Panc1 (cell line): ENCODE results near the gene MYO1B. TPM values are rescaled to one million over a fixed set of nuclear protein-coding genes. Genes with fewer than 3 reads are reported as not detected.

Source experiments
- ATAC-seq: fragments of 200-7000 bp; cut with Tn5 transposase; 2 replicates; pipeline ENCODE4 v1.9.1; 2020; ENCODE audit warnings: mild to moderate bottlenecking, moderate library complexity
- BruUV-seq: library from RNA; stranded (reverse); fragments of 400-500 nt; replicated peaks from 2 replicates; lab custom pipeline; 2021; lab: Mats Ljungman, UMichigan
- CTCF ChIA-PET: fragments of 300-600 bp; sonication (Branson Sonifier 250); formaldehyde crosslinking; loops from one replicate; lab custom pipeline; 2022; ENCODE audit warnings: antibody characterized with exemption; lab: Charles Lee
- POLR2A ChIA-PET: fragments of 300-600 bp; sonication (Branson Sonifier 250); formaldehyde crosslinking; loops from one replicate; lab custom pipeline; 2022; ENCODE audit warnings: antibody characterized with exemption; lab: Charles Lee
- DNase-seq: peaks from one replicate; pipeline ENCODE4 v3.0.0-alpha.2; 2010; ENCODE audit warnings: low read depth, low spot score
- H3K27ac ChIP-seq: 2 replicates; pipeline ENCODE4 v1.5.1; 2011; ENCODE audit warnings: mild to moderate bottlenecking, low read length, inconsistent platforms
- H3K27me3 ChIP-seq: fragments of 200-500 bp; sonication (Bioruptor generic); 2 replicates; pipeline ENCODE4 v1.6.0; 2014; ENCODE audit warnings: low read length, inconsistent platforms; ENCODE audit not compliant: control insufficient read depth, insufficient read depth
- H3K36me3 ChIP-seq: fragments of 200-500 bp; sonication (Bioruptor generic); 2 replicates; pipeline ENCODE4 v1.5.1; 2014; ENCODE audit warnings: inconsistent platforms, mild to moderate bottlenecking, low read length, moderate library complexity; ENCODE audit not compliant: control insufficient read depth, insufficient read depth
- H3K4me1 ChIP-seq: 2 replicates; pipeline ENCODE4 v1.5.1; 2011; ENCODE audit warnings: inconsistent platforms, mild to moderate bottlenecking, low read length, moderate library complexity; ENCODE audit not compliant: control insufficient read depth, insufficient read depth
- H3K4me3 ChIP-seq, 2 experiments: 2 replicates each; pipeline ENCODE4 v1.5.1; 2011 to 2012; ENCODE audit warnings: low read depth in 2 of 2, low read length in 2 of 2, mild to moderate bottlenecking in 2 of 2, inconsistent platforms in 1 of 2, moderate library complexity in 1 of 2
- H3K9me3 ChIP-seq: fragments of 200-500 bp; sonication (Bioruptor generic); 2 replicates; pipeline ENCODE4 v1.5.1; 2014; ENCODE audit warnings: low read depth, mild to moderate bottlenecking, inconsistent platforms, low read length, moderate library complexity; ENCODE audit not compliant: control insufficient read depth, insufficient read depth
- POLR2AphosphoS5 ChIP-seq: IDR thresholded peaks from 2 replicates; pipeline ENCODE4 v1.6.1; 2012; ENCODE audit warnings: mild to moderate bottlenecking, low read depth, low read length, moderate library complexity
- SIN3A ChIP-seq: IDR thresholded peaks from 2 replicates; pipeline ENCODE4 v1.6.1; 2012; ENCODE audit warnings: low read depth, mild to moderate bottlenecking, low read length, moderate library complexity, borderline replicate concordance; ENCODE audit not compliant: insufficient read depth
- TCF7L2 ChIP-seq: IDR thresholded peaks from 2 replicates; pipeline ENCODE4 v1.6.1; 2011; ENCODE audit warnings: mild to moderate bottlenecking, low read depth, low read length, inconsistent platforms
- in situ Hi-C: cut with HindIII; loops from 2 replicates; pipeline ENCODE4 v1.10.0; 2016; ENCODE audit warnings: low sequenced_read_pairs, low pct_unique_long_range_greater_than_20kb
- intact Hi-C: fragments of 100-400 bp; cut with micrococcal nuclease; formaldehyde crosslinking; loops from one replicate; pipeline ENCODE4 v1.10.0; 2022; ENCODE audit not compliant: unreplicated experiment
- total RNA-seq: library from RNA; stranded (reverse); gene quantifications from one replicate; pipeline ENCODE4 v1.2.1, GENCODE V29; 2021; ENCODE audit not compliant: unreplicated experiment
- TF ChIP-seq, protein P1 (sequence below): fragments of 450-650 bp; IDR thresholded peaks from 2 replicates; pipeline ENCODE4 v1.5.1; 2017; ENCODE audit warnings: mild to moderate bottlenecking
- TF ChIP-seq, protein P2 (sequence below), 2 experiments: IDR thresholded peaks; 2 replicates each; pipeline ENCODE4 v1.6.1; 2011 to 2012; ENCODE audit warnings: low read depth in 2 of 2, control low read depth in 1 of 2, low read length in 1 of 2, mild to moderate bottlenecking in 1 of 2, moderate library complexity in 1 of 2; ENCODE audit not compliant: insufficient read depth in 1 of 2

MYO1B gene
- total RNA-seq, 1 experiment from 2014 or later, result 51.5 TPM

DNA sequence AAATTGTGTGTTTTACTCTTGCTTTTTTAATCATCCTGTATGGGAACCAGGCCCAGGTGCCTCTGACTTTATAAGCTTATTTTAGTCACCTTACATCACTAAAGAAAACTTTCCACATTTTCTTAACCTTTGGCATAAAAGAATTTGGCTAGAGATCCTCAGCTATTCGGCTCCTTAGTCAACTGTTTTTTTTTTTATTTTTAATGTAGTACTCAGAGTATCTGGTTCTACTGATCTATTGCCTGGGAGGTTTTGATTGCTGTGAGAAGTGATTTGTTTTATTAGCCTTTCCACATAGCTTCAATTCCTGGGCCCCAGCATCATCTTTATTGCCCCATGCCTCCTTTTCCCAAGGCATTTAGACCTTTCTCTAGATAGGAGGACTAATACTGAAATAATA, 121.0 kb downstream of the MYO1B start:
- DNase-seq (no peak), ATAC-seq (no peak)
- no peak for TF ChIP-seq TCF7L2
- no peak for TF ChIP-seq POLR2AphosphoS5
- TF ChIP-seq, protein P1, sequence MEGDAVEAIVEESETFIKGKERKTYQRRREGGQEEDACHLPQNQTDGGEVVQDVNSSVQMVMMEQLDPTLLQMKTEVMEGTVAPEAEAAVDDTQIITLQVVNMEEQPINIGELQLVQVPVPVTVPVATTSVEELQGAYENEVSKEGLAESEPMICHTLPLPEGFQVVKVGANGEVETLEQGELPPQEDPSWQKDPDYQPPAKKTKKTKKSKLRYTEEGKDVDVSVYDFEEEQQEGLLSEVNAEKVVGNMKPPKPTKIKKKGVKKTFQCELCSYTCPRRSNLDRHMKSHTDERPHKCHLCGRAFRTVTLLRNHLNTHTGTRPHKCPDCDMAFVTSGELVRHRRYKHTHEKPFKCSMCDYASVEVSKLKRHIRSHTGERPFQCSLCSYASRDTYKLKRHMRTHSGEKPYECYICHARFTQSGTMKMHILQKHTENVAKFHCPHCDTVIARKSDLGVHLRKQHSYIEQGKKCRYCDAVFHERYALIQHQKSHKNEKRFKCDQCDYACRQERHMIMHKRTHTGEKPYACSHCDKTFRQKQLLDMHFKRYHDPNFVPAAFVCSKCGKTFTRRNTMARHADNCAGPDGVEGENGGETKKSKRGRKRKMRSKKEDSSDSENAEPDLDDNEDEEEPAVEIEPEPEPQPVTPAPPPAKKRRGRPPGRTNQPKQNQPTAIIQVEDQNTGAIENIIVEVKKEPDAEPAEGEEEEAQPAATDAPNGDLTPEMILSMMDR, result no peak
- TF ChIP-seq, protein P2, sequence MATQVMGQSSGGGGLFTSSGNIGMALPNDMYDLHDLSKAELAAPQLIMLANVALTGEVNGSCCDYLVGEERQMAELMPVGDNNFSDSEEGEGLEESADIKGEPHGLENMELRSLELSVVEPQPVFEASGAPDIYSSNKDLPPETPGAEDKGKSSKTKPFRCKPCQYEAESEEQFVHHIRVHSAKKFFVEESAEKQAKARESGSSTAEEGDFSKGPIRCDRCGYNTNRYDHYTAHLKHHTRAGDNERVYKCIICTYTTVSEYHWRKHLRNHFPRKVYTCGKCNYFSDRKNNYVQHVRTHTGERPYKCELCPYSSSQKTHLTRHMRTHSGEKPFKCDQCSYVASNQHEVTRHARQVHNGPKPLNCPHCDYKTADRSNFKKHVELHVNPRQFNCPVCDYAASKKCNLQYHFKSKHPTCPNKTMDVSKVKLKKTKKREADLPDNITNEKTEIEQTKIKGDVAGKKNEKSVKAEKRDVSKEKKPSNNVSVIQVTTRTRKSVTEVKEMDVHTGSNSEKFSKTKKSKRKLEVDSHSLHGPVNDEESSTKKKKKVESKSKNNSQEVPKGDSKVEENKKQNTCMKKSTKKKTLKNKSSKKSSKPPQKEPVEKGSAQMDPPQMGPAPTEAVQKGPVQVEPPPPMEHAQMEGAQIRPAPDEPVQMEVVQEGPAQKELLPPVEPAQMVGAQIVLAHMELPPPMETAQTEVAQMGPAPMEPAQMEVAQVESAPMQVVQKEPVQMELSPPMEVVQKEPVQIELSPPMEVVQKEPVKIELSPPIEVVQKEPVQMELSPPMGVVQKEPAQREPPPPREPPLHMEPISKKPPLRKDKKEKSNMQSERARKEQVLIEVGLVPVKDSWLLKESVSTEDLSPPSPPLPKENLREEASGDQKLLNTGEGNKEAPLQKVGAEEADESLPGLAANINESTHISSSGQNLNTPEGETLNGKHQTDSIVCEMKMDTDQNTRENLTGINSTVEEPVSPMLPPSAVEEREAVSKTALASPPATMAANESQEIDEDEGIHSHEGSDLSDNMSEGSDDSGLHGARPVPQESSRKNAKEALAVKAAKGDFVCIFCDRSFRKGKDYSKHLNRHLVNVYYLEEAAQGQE (IDR thresholded peaks at IDR 0.05; ENCODE audit: insufficient read depth in 1 of 2, low read depth in 2 of 2, low read length in 1 of 2), result no peak
- no peak for TF ChIP-seq SIN3A
- in situ Hi-C loops, result no loop called here
- BruUV-seq, result no TSS peak
- POLR2A ChIA-PET, result interaction anchor here (0.6 kb wide), 1 partner anchor 50 kb away, joined by 5 read pairs; no protein-coding TSS in a partner anchor
- H3K27me3 ChIP-seq, result no peaks in the 10 kb centered on the region
- no peak overlapping the region for H3K27ac ChIP-seq
- no peaks in the 10 kb centered on the region for H3K4me1 ChIP-seq
- no peaks in the 10 kb centered on the region for H3K36me3 ChIP-seq
- CTCF ChIA-PET, result no interaction called here
- intact Hi-C loops, result no loop called here
- H3K4me3 ChIP-seq, result no peak overlapping the region
- no peaks in the 10 kb centered on the region for H3K9me3 ChIP-seq

- Histone ChIP-seq H3K27ac (no peak overlapping the region), H3K27me3 (no peaks in the 10 kb centered on the region), H3K36me3 (no peaks in the 10 kb centered on the region), H3K9me3 (no peaks in the 10 kb centered on the region), H3K4me1 (no peaks in the 10 kb centered on the region), H3K4me3 (no peak overlapping the region)
- intact Hi-C loops, result no loop called here
- ChIA-PET CTCF (no interaction called here), POLR2A (no interaction called here)
- TF ChIP-seq, protein P1, result peak; percentile 29; the same call in 1 of the 2 replicates
- TF ChIP-seq TCF7L2 (no peak), POLR2AphosphoS5 (no peak), SIN3A (no peak)
- TF ChIP-seq, protein P2 (IDR thresholded peaks at IDR 0.05; ENCODE audit: insufficient read depth in 1 of 2, low read depth in 2 of 2, low read length in 1 of 2), result no peak
- in situ Hi-C loops, result no loop called here
- BruUV-seq, result no TSS peak
- DNase-seq (no peak), ATAC-seq (no peak)
Measured at GRCh38 chr2:191369034-191369433, 123.8 kb downstream of the MYO1B start.
